Parathyroid adenoma (tissue), 2 donors: ENCODE results near the gene ALX4.

ENCODE experiments used
- H2AFZ ChIP-seq: fragments of 300-600 bp; sonication (generic); one replicate; pipeline ENCODE4 v1.7.0; 2017; ENCODE audit warnings: antibody characterized with exemption, mild to moderate bottlenecking
- H3K27ac ChIP-seq: fragments of 300-600 bp; sonication (generic); one replicate; pipeline ENCODE4 v1.7.0; 2017
- H3K27me3 ChIP-seq: fragments of 300-600 bp; sonication (generic); one replicate; pipeline ENCODE4 v1.7.0; 2017; ENCODE audit warnings: low read length; ENCODE audit not compliant: control insufficient read depth, insufficient read depth
- H3K36me3 ChIP-seq: fragments of 300-600 bp; sonication (generic); one replicate; pipeline ENCODE4 v1.7.0; 2017; ENCODE audit warnings: low read length; ENCODE audit not compliant: control insufficient read depth, insufficient read depth
- H3K4me1 ChIP-seq: fragments of 300-600 bp; sonication (generic); one replicate; pipeline ENCODE4 v1.7.0; 2017; ENCODE audit warnings: control low read depth
- H3K4me2 ChIP-seq: fragments of 300-600 bp; sonication (generic); one replicate; pipeline ENCODE4 v1.7.0; 2017; ENCODE audit warnings: low read length
- H3K4me3 ChIP-seq: fragments of 300-600 bp; sonication (generic); one replicate; pipeline ENCODE4 v1.7.0; 2017; ENCODE audit warnings: low read depth, low read length
- H3K79me2 ChIP-seq: fragments of 300-600 bp; sonication (generic); one replicate; pipeline ENCODE4 v1.7.0; 2017; ENCODE audit warnings: control low read depth
- H3K9ac ChIP-seq: fragments of 300-600 bp; sonication (generic); one replicate; pipeline ENCODE4 v1.7.0; 2017; ENCODE audit warnings: mild to moderate bottlenecking
- H3K9me3 ChIP-seq: fragments of 300-600 bp; sonication (generic); one replicate; pipeline ENCODE4 v1.7.0; 2017; ENCODE audit warnings: low read length; ENCODE audit not compliant: control insufficient read depth
- TF ChIP-seq, protein P1 (sequence below): fragments of 300-600 bp; sonication (generic); IDR thresholded peaks from one replicate; pipeline ENCODE4 v1.7.0; 2017; ENCODE audit warnings: antibody characterized with exemption, mild to moderate bottlenecking
- donor health status: primary hyperparathyroidism.

The ALX4 gene

DNA sequence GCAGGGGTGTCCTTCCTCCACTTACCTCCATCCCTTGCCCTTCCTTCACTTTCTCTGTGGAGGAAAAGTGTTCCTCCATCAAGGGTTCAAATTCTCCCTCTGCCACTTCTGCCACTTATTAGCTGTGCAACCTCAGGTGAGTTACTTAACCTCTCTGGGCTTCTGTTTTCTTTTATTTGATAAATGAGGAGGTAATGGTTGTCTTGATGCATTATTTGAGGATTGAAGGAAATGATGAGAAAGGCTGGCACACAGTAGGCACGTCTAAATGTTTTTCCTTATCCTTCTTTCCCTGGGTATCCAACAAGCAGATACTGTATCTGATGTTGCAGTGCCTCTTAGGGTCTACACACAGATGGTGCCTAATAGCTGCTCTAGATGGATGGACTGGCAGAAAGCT is 14.3 kb upstream of the ALX4 start:
- H3K79me2 ChIP-seq, result no peaks in the 10 kb centered on the region
- H3K27me3 ChIP-seq, result no peaks in the 10 kb centered on the region
- no peak overlapping the region for H2AFZ ChIP-seq
- H3K4me2 ChIP-seq, result no peak overlapping the region
- no peak overlapping the region for H3K9ac ChIP-seq
- H3K9me3 ChIP-seq, result no peaks in the 10 kb centered on the region
- TF ChIP-seq, protein P1, sequence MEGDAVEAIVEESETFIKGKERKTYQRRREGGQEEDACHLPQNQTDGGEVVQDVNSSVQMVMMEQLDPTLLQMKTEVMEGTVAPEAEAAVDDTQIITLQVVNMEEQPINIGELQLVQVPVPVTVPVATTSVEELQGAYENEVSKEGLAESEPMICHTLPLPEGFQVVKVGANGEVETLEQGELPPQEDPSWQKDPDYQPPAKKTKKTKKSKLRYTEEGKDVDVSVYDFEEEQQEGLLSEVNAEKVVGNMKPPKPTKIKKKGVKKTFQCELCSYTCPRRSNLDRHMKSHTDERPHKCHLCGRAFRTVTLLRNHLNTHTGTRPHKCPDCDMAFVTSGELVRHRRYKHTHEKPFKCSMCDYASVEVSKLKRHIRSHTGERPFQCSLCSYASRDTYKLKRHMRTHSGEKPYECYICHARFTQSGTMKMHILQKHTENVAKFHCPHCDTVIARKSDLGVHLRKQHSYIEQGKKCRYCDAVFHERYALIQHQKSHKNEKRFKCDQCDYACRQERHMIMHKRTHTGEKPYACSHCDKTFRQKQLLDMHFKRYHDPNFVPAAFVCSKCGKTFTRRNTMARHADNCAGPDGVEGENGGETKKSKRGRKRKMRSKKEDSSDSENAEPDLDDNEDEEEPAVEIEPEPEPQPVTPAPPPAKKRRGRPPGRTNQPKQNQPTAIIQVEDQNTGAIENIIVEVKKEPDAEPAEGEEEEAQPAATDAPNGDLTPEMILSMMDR, result no peak
- H3K36me3 ChIP-seq, result no peaks in the 10 kb centered on the region
- H3K4me1 ChIP-seq, result no peaks in the 10 kb centered on the region
- no peak overlapping the region for H3K4me3 ChIP-seq
- no peak overlapping the region for H3K27ac ChIP-seq

DNA sequence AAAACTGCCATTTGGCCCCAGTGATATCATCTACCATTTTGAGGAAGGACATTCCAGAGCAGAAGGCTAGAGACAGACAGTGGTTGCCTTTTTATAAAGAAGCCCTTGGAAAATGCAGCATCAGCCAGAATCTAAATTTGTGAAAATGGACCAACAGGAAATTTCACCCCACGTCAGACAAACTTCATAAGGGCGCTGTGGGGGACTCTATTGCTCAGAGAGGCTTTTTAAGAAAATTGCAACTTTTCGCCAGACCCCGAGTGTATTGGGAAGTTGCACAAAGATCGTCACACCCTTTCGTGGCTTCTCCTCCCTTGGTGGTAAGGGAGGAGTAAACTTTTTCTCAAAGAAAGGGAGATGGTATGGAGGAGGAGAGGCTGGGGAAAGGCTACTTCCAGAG is 12.3 kb upstream of the ALX4 start:
- Histone ChIP-seq H3K36me3 (no peaks in the 10 kb centered on the region), H3K79me2 (no peaks in the 10 kb centered on the region), H3K4me3 (no peak overlapping the region), H3K27ac (no peak overlapping the region), H3K9ac (no peak overlapping the region), H3K4me1 (no peaks in the 10 kb centered on the region), H2AFZ (no peak overlapping the region), H3K27me3 (no peaks in the 10 kb centered on the region), H3K9me3 (no peaks in the 10 kb centered on the region), H3K4me2 (no peak overlapping the region)
- TF ChIP-seq, protein P1, result no peak

DNA sequence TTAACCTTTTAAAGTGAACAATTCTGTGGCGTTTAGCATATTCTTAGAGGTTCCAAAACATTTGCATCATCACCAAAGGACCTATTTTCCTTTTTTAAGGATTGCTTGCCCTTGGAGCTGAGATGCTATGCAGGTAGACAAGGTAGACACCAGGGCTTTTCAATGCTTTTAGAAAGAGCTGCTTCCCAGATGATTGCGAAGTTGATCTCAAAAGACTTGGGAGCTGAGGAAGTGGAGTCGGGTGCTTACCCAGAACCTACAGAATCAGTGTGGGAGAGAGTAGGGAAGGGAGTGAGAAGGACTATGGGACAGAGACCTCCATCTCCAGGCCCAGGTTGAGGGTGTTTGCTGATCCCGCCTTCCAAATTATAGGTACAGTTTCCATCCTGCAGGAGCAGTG is 11.1 kb upstream of the ALX4 start:
- Histone ChIP-seq H3K79me2 (no peaks in the 10 kb centered on the region), H3K9me3 (no peaks in the 10 kb centered on the region), H3K4me1 (no peaks in the 10 kb centered on the region), H3K36me3 (no peaks in the 10 kb centered on the region), H3K9ac (no peak overlapping the region), H3K27ac (no peak overlapping the region), H3K27me3 (no peaks in the 10 kb centered on the region), H3K4me2 (no peak overlapping the region), H2AFZ (no peak overlapping the region), H3K4me3 (no peak overlapping the region)
- TF ChIP-seq, protein P1, result no peak

- H2AFZ ChIP-seq, result no peak overlapping the region
- H3K27ac ChIP-seq, result no peak overlapping the region
- TF ChIP-seq, protein P1, result no peak
- no peaks in the 10 kb centered on the region for H3K9me3 ChIP-seq
- no peak overlapping the region for H3K9ac ChIP-seq
- no peak overlapping the region for H3K4me3 ChIP-seq
- H3K27me3 ChIP-seq, result no peaks in the 10 kb centered on the region
- H3K36me3 ChIP-seq, result no peaks in the 10 kb centered on the region
- no peaks in the 10 kb centered on the region for H3K79me2 ChIP-seq
- no peaks in the 10 kb centered on the region for H3K4me1 ChIP-seq
- no peak overlapping the region for H3K4me2 ChIP-seq
Observed at GRCh38 chr11:44320289-44320973, 10.5 kb upstream of the ALX4 start.

GRCh38 chr11:44319552-44320288 is 9.8 kb upstream of the ALX4 start:
- Histone ChIP-seq H3K27me3 (no peaks in the 10 kb centered on the region), H3K27ac (no peak overlapping the region)

More at GRCh38 chr11:44319552-44320288, 9.8 kb upstream of the ALX4 start:
- no peak overlapping the region for H3K4me3 ChIP-seq
- no peaks in the 10 kb centered on the region for H3K9me3 ChIP-seq
- no peaks in the 10 kb centered on the region for H3K79me2 ChIP-seq
- H3K4me2 ChIP-seq, result no peak overlapping the region
- TF ChIP-seq, protein P1, result no peak
- no peaks in the 10 kb centered on the region for H3K36me3 ChIP-seq
- no peak overlapping the region for H3K9ac ChIP-seq
- H3K4me1 ChIP-seq, result no peaks in the 10 kb centered on the region
- no peak overlapping the region for H2AFZ ChIP-seq
